Activated CD8-positive, alpha-beta T cell treated with anti-CD3 and anti-CD28 coated beads for 36 hours (primary cell): Measurements from ENCODE around the gene CCDC180. TPM values are rescaled to one million over a fixed set of nuclear protein-coding genes. Genes with fewer than 3 reads are reported as not detected.

Experiments used
- ATAC-seq: fragments of 200-7000 bp; cut with Tn5 transposase; one replicate; pipeline ENCODE4 v1.10.0; 2021; ENCODE audit warnings: mild to moderate bottlenecking, moderate library complexity
- CTCF ChIA-PET: fragments of 350-600 bp; sonication (Branson Sonifier 250); formaldehyde crosslinking; loops from one replicate; lab custom pipeline; 2021; ENCODE audit warnings: antibody characterized with exemption; lab: Charles Lee
- POLR2A ChIA-PET: fragments of 350-600 bp; sonication (Branson Sonifier 250); formaldehyde crosslinking; loops from one replicate; lab custom pipeline; 2021; ENCODE audit warnings: antibody characterized with exemption; lab: Charles Lee
- DNase-seq: peaks from one replicate; pipeline ENCODE4 v3.0.0-alpha.2; 2020
- H3K27ac Mint-ChIP-seq: one replicate; pipeline ENCODE4 v1.8.0; 2021; ENCODE audit warnings: mild to moderate bottlenecking, mixed read lengths
- H3K27me3 Mint-ChIP-seq: one replicate; pipeline ENCODE4 v1.8.0; 2021; ENCODE audit warnings: mixed read lengths
- H3K36me3 Mint-ChIP-seq: one replicate; pipeline ENCODE4 v1.8.0; 2021; ENCODE audit warnings: low read depth, mixed read lengths
- H3K4me1 Mint-ChIP-seq: one replicate; pipeline ENCODE4 v1.8.0; 2021; ENCODE audit warnings: low read depth, mixed read lengths
- H3K4me3 Mint-ChIP-seq: one replicate; pipeline ENCODE4 v1.8.0; 2021; ENCODE audit warnings: mild to moderate bottlenecking, moderate library complexity, mixed read lengths
- H3K9me3 Mint-ChIP-seq: one replicate; pipeline ENCODE4 v1.8.0; 2021; ENCODE audit warnings: mixed read lengths
- intact Hi-C: fragments of 100-400 bp; cut with micrococcal nuclease; formaldehyde crosslinking; loops from one replicate; pipeline ENCODE4 v1.10.0; 2022
- total RNA-seq, 2 experiments: library from RNA; stranded (reverse); gene quantifications; one replicate each; pipeline ENCODE4 v1.2.3, GENCODE V29; 2021
- TF ChIP-seq, protein P1 (sequence below): fragments of 200-600 bp; IDR thresholded peaks from one replicate; pipeline ENCODE4 v1.8.0; 2022; ENCODE audit warnings: antibody characterized with exemption, mild to moderate bottlenecking

The CCDC180 gene
- total RNA-seq, 2 experiments from 2014 or later: 1.5 to 3.2 TPM

DNA sequence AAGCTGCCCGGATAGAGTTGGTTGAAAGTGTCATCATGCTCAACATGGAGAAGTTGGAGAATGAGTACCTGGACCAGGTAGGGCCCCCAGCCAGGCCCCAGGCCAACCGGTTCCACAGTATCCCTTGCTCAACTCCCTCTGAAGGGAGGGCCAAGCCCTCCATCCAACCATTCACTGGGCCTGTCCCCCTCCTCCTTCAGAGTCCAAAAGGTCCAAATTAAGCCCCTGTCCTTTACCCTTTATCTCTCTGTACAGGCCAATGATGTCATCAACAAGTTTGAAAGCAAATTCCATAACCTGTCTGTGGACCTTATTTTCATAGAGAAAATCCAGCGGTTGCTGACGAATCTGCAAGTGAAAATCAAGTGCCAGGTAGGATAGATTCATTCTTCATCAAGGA is 47.2 kb downstream of the CCDC180 start:
- Mint-ChIP-seq H3K9me3 (no peaks in the 10 kb centered on the region), H3K4me1 (peaks cover 5% of the 10 kb centered on the region), H3K36me3 (no peaks in the 10 kb centered on the region), H3K27me3 (no peaks in the 10 kb centered on the region), H3K27ac (no peak overlapping the region), H3K4me3 (no peak overlapping the region)
- ATAC-seq: no peak
- intact Hi-C loops: no loop called here
- ChIA-PET CTCF (no interaction called here), POLR2A (no interaction called here)
- TF ChIP-seq, protein P1, sequence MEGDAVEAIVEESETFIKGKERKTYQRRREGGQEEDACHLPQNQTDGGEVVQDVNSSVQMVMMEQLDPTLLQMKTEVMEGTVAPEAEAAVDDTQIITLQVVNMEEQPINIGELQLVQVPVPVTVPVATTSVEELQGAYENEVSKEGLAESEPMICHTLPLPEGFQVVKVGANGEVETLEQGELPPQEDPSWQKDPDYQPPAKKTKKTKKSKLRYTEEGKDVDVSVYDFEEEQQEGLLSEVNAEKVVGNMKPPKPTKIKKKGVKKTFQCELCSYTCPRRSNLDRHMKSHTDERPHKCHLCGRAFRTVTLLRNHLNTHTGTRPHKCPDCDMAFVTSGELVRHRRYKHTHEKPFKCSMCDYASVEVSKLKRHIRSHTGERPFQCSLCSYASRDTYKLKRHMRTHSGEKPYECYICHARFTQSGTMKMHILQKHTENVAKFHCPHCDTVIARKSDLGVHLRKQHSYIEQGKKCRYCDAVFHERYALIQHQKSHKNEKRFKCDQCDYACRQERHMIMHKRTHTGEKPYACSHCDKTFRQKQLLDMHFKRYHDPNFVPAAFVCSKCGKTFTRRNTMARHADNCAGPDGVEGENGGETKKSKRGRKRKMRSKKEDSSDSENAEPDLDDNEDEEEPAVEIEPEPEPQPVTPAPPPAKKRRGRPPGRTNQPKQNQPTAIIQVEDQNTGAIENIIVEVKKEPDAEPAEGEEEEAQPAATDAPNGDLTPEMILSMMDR: no peak
- no peak for DNase-seq

GRCh38 chr9:97357056-97357455 is 49.6 kb downstream of the CCDC180 start:
- TF ChIP-seq, protein P1: no peak
- ChIA-PET CTCF (no interaction called here), POLR2A (no interaction called here)
- H3K27ac Mint-ChIP-seq: no peak overlapping the region
- intact Hi-C loops: no loop called here
- no peaks in the 10 kb centered on the region for H3K9me3 Mint-ChIP-seq
- H3K4me3 Mint-ChIP-seq: no peak overlapping the region
- H3K36me3 Mint-ChIP-seq: no peaks in the 10 kb centered on the region
- no peak for ATAC-seq
- H3K4me1 Mint-ChIP-seq: peaks cover 3% of the 10 kb centered on the region
- DNase-seq: no peak
- H3K27me3 Mint-ChIP-seq: no peaks in the 10 kb centered on the region

Other genes starting within 250 kb of the CCDC180 start
- 1 to 10 TPM; 3.7 to 4.0 TPM for gene TDRD7, start 104.4 kb downstream of the CCDC180 start, total RNA-seq
- gene TMOD1, start 194.0 kb downstream of the CCDC180 start, total RNA-seq: under 1 TPM; 0.47 to 0.60 TPM